Body of pancreas (tissue), 4 donors: ENCODE data around the gene NKAIN4. TPM values are rescaled to one million over a fixed set of nuclear protein-coding genes. Genes with fewer than 3 reads are reported as not detected.

ENCODE experiments used
- ATAC-seq: fragments of 150-250 bp; one replicate; pipeline ENCODE4 v1.9.1; 2016
- DNase-seq, 4 donors: peaks; one replicate each; pipeline ENCODE4 v3.0.0-alpha.2; 2019
- H3K27ac ChIP-seq, 4 donors: fragments of 200-600 bp; sonication (generic); 1 replicate in 3 of 4; 2 replicates in 1 of 4; pipeline versions ENCODE4 v1.5.1 to v1.6.1; 2016 to 2019; ENCODE audit warnings: mild to moderate bottlenecking in 1 of 4, mixed read lengths in 1 of 4, moderate library complexity in 1 of 4
- H3K27me3 ChIP-seq, 2 donors: fragments of 200-600 bp; sonication (generic); one replicate each; pipeline ENCODE4 v1.6.0; 2016; ENCODE audit warnings: mild to moderate bottlenecking in 1 of 2
- H3K36me3 ChIP-seq, 2 donors: fragments of 200-600 bp; sonication (generic); replicated peaks in 1 of 2; 2 replicates each; pipeline ENCODE4 v1.5.1; 2016; ENCODE audit warnings: low read depth in 2 of 2; ENCODE audit not compliant: insufficient read depth in 1 of 2
- H3K4me1 ChIP-seq: fragments of 200-600 bp; sonication (generic); one replicate; pipeline ENCODE4 v1.6.0; 2016
- H3K4me3 ChIP-seq, 2 donors: fragments of 200-600 bp; sonication (generic); 1 replicate in 1 of 2; 2 replicates in 1 of 2; pipeline ENCODE4 v1.5.1; 2016 to 2019
- H3K9me3 ChIP-seq, 3 donors: fragments of 200-600 bp; sonication (generic); 1 replicate in 2 of 3; 2 replicates in 1 of 3; pipeline ENCODE4 v1.5.1; 2016
- CTCF ChIP-seq, 7 experiments: fragments of 450-650 bp in 4 of 7; fragments of 200-600 bp in 3 of 7; sonication (generic) in 3 of 7; IDR thresholded peaks; one replicate each; pipeline ENCODE4 v1.5.1; 2016 to 2019; ENCODE audit warnings: antibody characterized with exemption in 7 of 7
- POLR2A ChIP-seq, 3 donors: fragments of 450-650 bp; IDR thresholded peaks; one replicate each; pipeline ENCODE4 v1.6.1; 2016; ENCODE audit warnings: antibody characterized with exemption in 3 of 3, mild to moderate bottlenecking in 2 of 3
- WGBS, 2 donors: methylation state at CpG; one replicate each; pipeline ENCODE4 v1.1.5; 2017; 5-methylcytosine and 5-hydroxymethylcytosine counted together
- intact Hi-C: fragments of 100-400 bp; cut with DNase I; formaldehyde crosslinking; loops from one replicate; pipeline ENCODE4 v1.15.1; 2023
- total RNA-seq, 2 donors: library from RNA; depleted of rRNA; stranded (reverse); fragments of >200 nt; gene quantifications; one replicate each; pipeline ENCODE4 v1.1.0, GENCODE V29; 2016

NKAIN4 gene
- total RNA-seq, 2 donors from 2014 or later, result not detected

GRCh38 chr20:63218701-63219446 lies 35.4 kb downstream of the NKAIN4 start:
- WGBS, 2 donors, result 67 to 76% methylated on average over 2 to 13 of the region's 13 CpGs
- no peak for TF ChIP-seq POLR2A (IDR thresholded peaks at IDR 0.05)
- no peak for TF ChIP-seq CTCF (IDR thresholded peaks at IDR 0.05)
- no peak for DNase-seq
- H3K4me3 ChIP-seq, result no peak overlapping the region
- H3K9me3 ChIP-seq, result no peaks in the 10 kb centered on the region
- H3K27me3 ChIP-seq, result no peaks in the 10 kb centered on the region
- no peaks in the 10 kb centered on the region for H3K36me3 ChIP-seq
- no peak overlapping the region for H3K27ac ChIP-seq
- H3K4me1 ChIP-seq, result peaks cover 23% of the 10 kb centered on the region
- intact Hi-C loops, result no loop called here
- no peak for ATAC-seq

DNA sequence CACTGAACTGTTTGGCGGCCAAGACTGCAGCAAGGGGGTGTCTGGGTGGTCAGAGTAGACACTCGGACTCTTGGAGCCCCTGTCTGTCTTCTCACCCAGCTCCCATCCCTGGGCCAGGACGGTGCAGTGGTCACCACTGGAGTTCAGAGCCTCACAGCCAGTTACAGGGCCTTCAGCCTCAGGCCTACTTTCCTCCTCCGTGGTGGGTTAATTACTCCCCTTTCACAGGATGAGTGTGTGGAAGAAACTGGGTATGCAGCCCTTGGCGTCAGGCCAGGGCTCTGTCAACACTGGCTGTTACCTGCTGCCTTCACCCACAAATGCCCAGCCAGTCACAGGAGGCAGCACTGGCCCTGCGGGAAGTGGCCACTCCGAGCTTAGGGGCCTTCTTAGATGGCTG lies 36.6 kb downstream of the NKAIN4 start:
- Histone ChIP-seq H3K27me3 (no peaks in the 10 kb centered on the region), H3K4me3 (no peak overlapping the region), H3K27ac (no peak overlapping the region), H3K36me3 (no peaks in the 10 kb centered on the region), H3K9me3 (no peaks in the 10 kb centered on the region), H3K4me1 (peaks cover 34% of the 10 kb centered on the region)
- WGBS, 2 donors, result 61 to 83% methylated on average over 2 to 7 of the region's 7 CpGs
- no peak for TF ChIP-seq CTCF (IDR thresholded peaks at IDR 0.05)
- TF ChIP-seq POLR2A (IDR thresholded peaks at IDR 0.05), result peak in 1 of 3 donors; percentile 2
- ATAC-seq (no peak), DNase-seq (peak in 2 of 4 donors; percentile 24 to 28)
- intact Hi-C loops, result no loop called here

DNA sequence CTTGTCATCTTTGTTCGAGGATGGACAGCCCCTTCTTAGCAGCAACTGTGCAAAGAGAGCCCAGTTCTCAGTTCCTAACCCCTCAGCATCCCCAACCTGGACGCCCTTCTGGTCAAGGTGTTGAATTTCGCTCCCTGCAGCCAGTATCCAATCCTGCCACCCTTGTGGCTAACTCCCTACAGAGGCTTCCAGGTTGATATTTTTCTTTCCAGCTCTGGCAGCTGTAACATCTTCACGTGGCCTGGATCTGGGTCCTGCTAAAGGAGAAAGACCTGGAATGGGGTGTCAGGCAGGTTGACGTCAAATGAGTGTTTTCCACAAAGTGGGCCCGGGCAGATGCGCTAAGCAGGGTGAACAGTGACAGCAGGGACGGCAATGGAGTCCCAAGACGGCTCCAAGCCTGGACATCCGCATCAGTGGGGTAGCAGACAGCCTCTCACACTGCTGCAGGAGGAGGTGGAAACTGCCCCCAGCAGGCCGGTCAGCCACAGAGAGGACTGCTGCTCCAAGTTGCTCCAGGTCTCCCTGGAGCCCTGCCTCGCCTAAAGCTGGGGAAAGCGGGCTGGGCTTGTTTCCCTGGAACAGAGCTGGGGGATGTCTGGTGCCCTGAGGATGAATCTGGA lies 37.3 kb downstream of the NKAIN4 start:
- no peak for DNase-seq
- Histone ChIP-seq H3K4me3 (peak overlapping the region in 1 of 2 donors; percentile 25), H3K27ac (peak overlapping the region; percentile 54 to 90 (median 78)), H3K4me1 (peaks cover 42% of the 10 kb centered on the region), H3K27me3 (no peaks in the 10 kb centered on the region), H3K36me3 (peaks cover 0 to 2% of the 10 kb centered on the region in 2 donors), H3K9me3 (no peaks in the 10 kb centered on the region)
- 76 to 78% methylated on average over 12 to 13 of the region's 13 CpGs for whole genome bisulfite sequencing, 2 donors
- TF ChIP-seq CTCF (IDR thresholded peaks at IDR 0.05) (no peak), POLR2A (IDR thresholded peaks at IDR 0.05) (no peak)
- no peak for ATAC-seq
- intact Hi-C loops, result no loop called here

- 1 to 5% methylated on average over 5 to 89 of the region's 96 CpGs for WGBS, 2 donors
- Histone ChIP-seq H3K27ac (peak within 1 kb of the TSS; percentile 54 to 90 (median 78)), H3K36me3 (peaks cover 0 to 2% of the 10 kb centered on the region in 2 donors), H3K9me3 (no peaks in the 10 kb centered on the region), H3K27me3 (no peaks in the 10 kb centered on the region), H3K4me1 (peaks cover 49% of the 10 kb centered on the region), H3K4me3 (peak within 1 kb of the TSS; percentile 62 to 89)
- peak in 1 of 7 experiments; percentile 18 for TF ChIP-seq CTCF (IDR thresholded peaks at IDR 0.05)
- TF ChIP-seq POLR2A (IDR thresholded peaks at IDR 0.05), result peak; percentile 70 to 81 (median 78)
- ATAC-seq (peak; percentile 97), DNase-seq (peak; percentile 97 to 98 (median 98))
- intact Hi-C loops, result no loop called here
Measured at GRCh38 chr20:63216041-63216848, 38.0 kb downstream of the NKAIN4 start, which contains the start of gene YTHDF1. TSS of gene YTHDF1 (minus strand) at chr20:63216131. CDS start at chr20:63215892, 239 bp downstream.
